Osteocyte (in vitro differentiated cells): ENCODE results near the gene SPIB. TPM values are rescaled to one million over a fixed set of nuclear protein-coding genes. Genes with fewer than 3 reads are reported as not detected.

Source experiments
- DNase-seq: peaks from one replicate; pipeline ENCODE4 v3.0.0; 2021; ENCODE audit warnings: mixed read lengths; ENCODE audit not compliant: unreplicated experiment; ENCODE audit errors: extremely low spot score
- H3K27ac Mint-ChIP-seq: one replicate; pipeline ENCODE4 v1.8.0; 2021; ENCODE audit warnings: mild to moderate bottlenecking, mixed read lengths; ENCODE audit not compliant: unreplicated experiment
- H3K27me3 Mint-ChIP-seq: one replicate; pipeline ENCODE4 v1.8.0; 2021; ENCODE audit warnings: mixed read lengths; ENCODE audit not compliant: unreplicated experiment
- H3K36me3 Mint-ChIP-seq: one replicate; pipeline ENCODE4 v1.8.0; 2021; ENCODE audit warnings: mixed read lengths; ENCODE audit not compliant: unreplicated experiment
- H3K4me1 Mint-ChIP-seq: one replicate; pipeline ENCODE4 v1.8.0; 2021; ENCODE audit warnings: mixed read lengths; ENCODE audit not compliant: unreplicated experiment
- H3K4me3 Mint-ChIP-seq: one replicate; pipeline ENCODE4 v1.8.0; 2021; ENCODE audit warnings: mild to moderate bottlenecking, moderate library complexity, mixed read lengths; ENCODE audit not compliant: unreplicated experiment
- H3K9me3 Mint-ChIP-seq: one replicate; pipeline ENCODE4 v1.8.0; 2021; ENCODE audit warnings: mixed read lengths; ENCODE audit not compliant: unreplicated experiment
- CTCF ChIP-seq: fragments of 200-600 bp; sonication (generic); IDR thresholded peaks from 2 replicates; pipeline ENCODE4 v1.5.0; 2021; ENCODE audit warnings: antibody characterized with exemption, mild to moderate bottlenecking, moderate library complexity
- total RNA-seq: library from RNA; stranded (reverse); gene quantifications from 2 replicates; pipeline ENCODE4 v1.2.1, GENCODE V29; 2021

Gene SPIB
- total RNA-seq, 1 donor from 2014 or later: not detected

DNA sequence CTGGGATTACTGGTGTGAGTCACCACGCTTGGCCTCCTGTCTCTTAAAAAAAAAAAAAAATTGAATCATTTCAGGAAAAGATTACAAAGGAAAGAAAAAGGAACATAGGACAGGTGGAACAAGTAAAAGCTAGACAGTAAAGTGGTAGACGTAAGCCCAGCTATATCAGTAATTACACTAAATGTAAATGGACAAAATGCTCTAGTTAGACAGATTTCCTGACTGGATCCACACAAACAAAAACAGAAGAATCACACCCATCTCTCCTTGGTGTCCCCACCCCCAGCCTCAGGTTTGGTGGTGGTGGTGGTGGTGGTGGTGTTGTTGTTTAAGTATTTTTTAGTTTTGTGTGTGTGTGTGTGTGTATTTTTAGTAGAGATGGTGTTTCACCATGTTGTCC lies 6.3 kb upstream of the SPIB start:
- Mint-ChIP-seq H3K4me1 (no peaks in the 10 kb centered on the region), H3K9me3 (no peaks in the 10 kb centered on the region), H3K27me3 (no peaks in the 10 kb centered on the region), H3K4me3 (no peak overlapping the region), H3K27ac (no peak overlapping the region), H3K36me3 (peaks cover 2% of the 10 kb centered on the region)
- DNase-seq: no peak
- TF ChIP-seq CTCF: no peak

DNA sequence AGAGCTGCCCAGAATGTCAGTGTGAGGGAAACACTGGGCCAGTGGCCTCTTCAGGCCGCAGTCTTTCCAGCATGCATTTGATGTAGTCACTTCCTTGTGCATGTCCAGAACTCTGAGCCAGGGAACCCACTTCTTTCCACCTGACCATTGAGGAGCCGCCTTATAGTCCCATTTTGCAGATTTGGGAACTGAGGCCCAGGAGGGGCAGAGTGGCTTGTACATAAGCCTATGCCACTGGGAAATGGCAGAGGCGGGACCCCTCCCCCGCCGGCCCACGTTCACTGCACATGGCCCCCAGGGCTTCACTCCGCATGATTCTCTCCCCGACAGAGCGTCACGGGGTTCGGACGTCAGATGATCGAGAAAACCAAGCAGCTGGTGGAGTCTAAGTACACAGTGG lies 5.6 kb upstream of the SPIB start:
- Mint-ChIP-seq H3K4me3 (no peak overlapping the region), H3K4me1 (no peaks in the 10 kb centered on the region), H3K27me3 (no peaks in the 10 kb centered on the region), H3K9me3 (no peaks in the 10 kb centered on the region), H3K36me3 (peaks cover 2% of the 10 kb centered on the region), H3K27ac (no peak overlapping the region)
- TF ChIP-seq CTCF: no peak
- DNase-seq: no peak

DNA sequence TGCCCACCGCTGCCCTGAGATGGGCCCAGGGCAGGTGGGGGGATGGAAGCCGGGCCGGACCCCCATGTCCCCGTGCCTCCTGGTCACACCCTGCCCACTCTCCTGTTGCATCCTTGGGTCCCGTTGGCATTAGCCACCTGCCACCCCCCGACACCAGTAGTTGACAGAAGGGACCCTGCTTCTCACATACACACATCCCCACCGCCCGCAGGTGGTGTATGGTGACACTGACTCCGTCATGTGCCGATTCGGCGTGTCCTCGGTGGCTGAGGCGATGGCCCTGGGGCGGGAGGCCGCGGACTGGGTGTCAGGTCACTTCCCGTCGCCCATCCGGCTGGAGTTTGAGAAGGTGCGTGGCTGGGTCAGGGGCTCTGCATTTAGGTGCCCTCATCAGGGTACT lies 5.2 kb upstream of the SPIB start:
- TF ChIP-seq CTCF: no peak
- Mint-ChIP-seq H3K27me3 (no peaks in the 10 kb centered on the region), H3K9me3 (no peaks in the 10 kb centered on the region), H3K27ac (no peak overlapping the region), H3K4me3 (no peak overlapping the region), H3K36me3 (peaks cover 2% of the 10 kb centered on the region), H3K4me1 (no peaks in the 10 kb centered on the region)
- no peak for DNase-seq

GRCh38 chr19:50414864-50415660 lies 3.7 kb upstream of the SPIB start:
- Mint-ChIP-seq H3K9me3 (no peaks in the 10 kb centered on the region), H3K27ac (no peak overlapping the region), H3K36me3 (peaks cover 2% of the 10 kb centered on the region), H3K4me1 (peaks cover 3% of the 10 kb centered on the region), H3K4me3 (no peak overlapping the region), H3K27me3 (peaks cover 8% of the 10 kb centered on the region)
- peak; percentile 80 for TF ChIP-seq CTCF
- DNase-seq: peak; percentile 92

DNA sequence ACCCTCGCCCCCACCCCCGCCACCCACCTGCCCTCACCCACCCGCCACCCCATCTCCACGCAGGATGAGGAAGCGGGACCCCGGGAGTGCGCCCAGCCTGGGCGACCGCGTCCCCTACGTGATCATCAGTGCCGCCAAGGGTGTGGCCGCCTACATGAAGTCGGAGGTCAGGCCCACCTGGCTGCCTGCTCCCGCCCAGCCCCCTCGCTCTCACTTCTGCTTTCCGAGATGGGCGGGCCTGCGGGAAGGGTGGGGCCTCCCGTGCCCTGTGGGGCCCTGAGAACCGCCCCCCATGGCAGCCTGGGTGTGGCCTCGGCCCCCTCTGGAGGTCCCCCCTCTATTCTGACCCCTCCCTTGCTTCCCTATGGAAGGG lies 3.1 kb upstream of the SPIB start:
- no peak overlapping the region for H3K4me3 Mint-ChIP-seq
- peaks cover 11% of the 10 kb centered on the region for H3K27me3 Mint-ChIP-seq
- H3K4me1 Mint-ChIP-seq: peaks cover 3% of the 10 kb centered on the region
- TF ChIP-seq CTCF: no peak
- DNase-seq: no peak
- peaks cover 2% of the 10 kb centered on the region for H3K36me3 Mint-ChIP-seq
- H3K9me3 Mint-ChIP-seq: no peaks in the 10 kb centered on the region
- no peak overlapping the region for H3K27ac Mint-ChIP-seq
